HepG2 (cell line): ENCODE measurements around the gene TUBB3. TPM values are rescaled to one million over a fixed set of nuclear protein-coding genes. Genes with fewer than 3 reads are reported as not detected.

Experiments
- ADNP ChIP-seq: sonication (generic); formaldehyde crosslinking; IDR thresholded peaks from 2 replicates; pipeline ENCODE4 v1.4.0; 2020; ENCODE audit warnings: missing genetic modification reagents
- ARNT2 ChIP-seq: sonication (generic); formaldehyde crosslinking; IDR thresholded peaks from 2 replicates; pipeline ENCODE4 v1.8.0; 2022; ENCODE audit warnings: mild to moderate bottlenecking, low read depth, missing genetic modification reagents, moderate library complexity
- ATF3 ChIP-seq: sonication (generic); formaldehyde crosslinking; IDR thresholded peaks from 2 replicates; pipeline ENCODE4 v1.4.0; 2020; ENCODE audit warnings: missing genetic modification reagents
- FOXC1 ChIP-seq: sonication (generic); formaldehyde crosslinking; IDR thresholded peaks from 2 replicates; pipeline ENCODE4 v1.8.0; 2022; ENCODE audit warnings: mild to moderate bottlenecking, missing genetic modification reagents, borderline replicate concordance
- FOXK1 ChIP-seq: sonication (generic); formaldehyde crosslinking; IDR thresholded peaks from 2 replicates; pipeline ENCODE4 v1.4.0; 2020; ENCODE audit warnings: low read depth, missing genetic modification reagents, borderline replicate concordance
- GATA4 ChIP-seq: sonication (generic); IDR thresholded peaks from 2 replicates; pipeline ENCODE4 v1.6.1; 2016; ENCODE audit warnings: antibody characterized with exemption, low read depth, borderline replicate concordance
- HDAC6 ChIP-seq: fragments of 200-600 bp; sonication (generic); IDR thresholded peaks from 2 replicates; pipeline ENCODE4 v1.7.0; 2017; ENCODE audit warnings: mild to moderate bottlenecking, antibody characterized with exemption, low read length, low read depth
- HIVEP1 ChIP-seq: sonication (generic); formaldehyde crosslinking; IDR thresholded peaks from 2 replicates; pipeline ENCODE4 v1.4.0; 2020; ENCODE audit warnings: mild to moderate bottlenecking, missing genetic modification reagents
- MEF2D ChIP-seq: sonication (generic); formaldehyde crosslinking; IDR thresholded peaks from 2 replicates; pipeline ENCODE4 v1.5.1; 2020; ENCODE audit warnings: mild to moderate bottlenecking, missing genetic modification reagents
- MXD1 ChIP-seq: sonication (generic); formaldehyde crosslinking; IDR thresholded peaks from 2 replicates; pipeline ENCODE4 v1.4.0; 2020; ENCODE audit warnings: mild to moderate bottlenecking, missing genetic modification reagents
- NRL ChIP-seq: sonication (generic); formaldehyde crosslinking; IDR thresholded peaks from 2 replicates; pipeline ENCODE4 v1.5.0; 2020; ENCODE audit warnings: missing genetic modification reagents, mild to moderate bottlenecking, moderate library complexity, borderline replicate concordance
- REST ChIP-seq, 2 experiments: IDR thresholded peaks; 2 replicates each; pipeline ENCODE4 v1.6.1; 2011 to 2012; ENCODE audit warnings: low read length in 2 of 2, borderline replicate concordance in 1 of 2, low read depth in 1 of 2, mild to moderate bottlenecking in 1 of 2, moderate library complexity in 1 of 2
- RFX3 ChIP-seq: IDR thresholded peaks from 2 replicates; pipeline ENCODE4 v1.6.1; 2016; ENCODE audit warnings: missing biosample characterization, missing genetic modification reagents
- SPEN ChIP-seq: sonication (generic); formaldehyde crosslinking; IDR thresholded peaks from 2 replicates; pipeline ENCODE4 v1.5.1; 2020; ENCODE audit warnings: low read depth, mild to moderate bottlenecking, missing genetic modification reagents
- TEAD2 ChIP-seq: sonication (generic); formaldehyde crosslinking; IDR thresholded peaks from 2 replicates; pipeline ENCODE4 v1.9.0; 2021; ENCODE audit warnings: missing genetic modification reagents
- ZNF264 ChIP-seq: sonication (generic); formaldehyde crosslinking; IDR thresholded peaks from 2 replicates; pipeline ENCODE4 v1.4.0; 2020; ENCODE audit warnings: missing genetic modification reagents
- ZNF720 ChIP-seq: sonication (generic); formaldehyde crosslinking; IDR thresholded peaks from 2 replicates; pipeline ENCODE4 v1.4.0; 2020; ENCODE audit warnings: missing genetic modification reagents
- ZNF781 ChIP-seq: sonication (generic); formaldehyde crosslinking; IDR thresholded peaks from 2 replicates; pipeline ENCODE4 v1.5.1; 2020; ENCODE audit warnings: borderline replicate concordance, mild to moderate bottlenecking, missing genetic modification reagents; ENCODE audit errors: not compliant biosample characterization
- polyA plus RNA-seq, 8 experiments: library from polyadenylated mRNA; depleted of rRNA in 3 of 8; stranded (reverse) in 7 of 8; unstranded in 1 of 8; fragments of >200 nt; fragmentation: Illumina TruSeq in 4 of 8; extraction: Trizol in 4 of 8; gene quantifications; 2 replicates each; pipeline versions ENCODE4 v1.2.1 to v1.2.3, GENCODE V29; 2011 to 2016; ENCODE audit warnings: low read depth in 4 of 8, missing spikeins in 1 of 8, mixed read lengths in 1 of 8; ENCODE audit not compliant: insufficient read depth in 1 of 8
- total RNA-seq, 5 experiments: library from RNA; depleted of rRNA; stranded (reverse); fragments of >200 nt; fragmentation: Illumina TruSeq; extraction: Trizol; gene quantifications; 2 replicates each; pipeline ENCODE4 v1.2.3, GENCODE V29; 2016; ENCODE audit warnings: low read depth in 1 of 5
- TF ChIP-seq, protein P1 (sequence below): sonication (generic); formaldehyde crosslinking; IDR thresholded peaks from 2 replicates; pipeline ENCODE4 v1.8.0; 2022; ENCODE audit warnings: missing genetic modification reagents, mild to moderate bottlenecking, inconsistent platforms, borderline replicate concordance
- TF ChIP-seq, protein P2 (sequence below): sonication (generic); formaldehyde crosslinking; IDR thresholded peaks from 2 replicates; pipeline ENCODE4 v1.5.0; 2020; ENCODE audit warnings: missing genetic modification reagents, mild to moderate bottlenecking, borderline replicate concordance

The TUBB3 gene
- total and polyA plus RNA-seq, 2 of the 13 experiments (the other 11 are each of a cell fraction or from before 2014, with no cell fraction given): 110 to 185 TPM

- no peak for TF ChIP-seq HDAC6
- TF ChIP-seq, protein P1, sequence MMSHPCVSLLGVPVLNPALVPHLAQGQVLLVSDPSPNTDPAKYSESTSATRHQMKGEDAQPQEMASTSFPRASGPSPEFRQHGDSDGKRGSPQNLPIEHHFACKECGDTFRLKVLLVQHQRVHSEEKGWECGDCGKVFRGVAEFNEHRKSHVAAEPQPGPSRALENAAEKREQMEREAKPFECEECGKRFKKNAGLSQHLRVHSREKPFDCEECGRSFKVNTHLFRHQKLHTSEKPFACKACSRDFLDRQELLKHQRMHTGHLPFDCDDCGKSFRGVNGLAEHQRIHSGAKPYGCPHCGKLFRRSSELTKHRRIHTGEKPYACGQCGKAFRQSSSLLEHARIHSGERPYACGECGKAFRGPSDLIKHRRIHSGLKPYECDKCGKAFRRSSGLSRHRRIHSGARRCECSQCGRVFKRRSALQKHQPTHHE: 0 out of 2 replicates have a peak, but pooled peaks have one; percentile 25
- TF ChIP-seq SPEN: no peak
- TF ChIP-seq ZNF781 (CRISPR knock-in tag): no peak
- TF ChIP-seq GATA4: no peak
- TF ChIP-seq REST (IDR thresholded peaks at IDR 0.05; ENCODE audit: borderline replicate concordance in 1 of 2, low read depth in 1 of 2, low read length in 2 of 2): peak in 1 of 2 experiments; percentile 90; a peak in 2 of 4 replicates
- no peak for TF ChIP-seq TEAD2
- TF ChIP-seq ZNF264 (CRISPR knock-in tag): no peak
- TF ChIP-seq RFX3 (CRISPR knock-in tag): peak; percentile 80
- TF ChIP-seq, protein P2, sequence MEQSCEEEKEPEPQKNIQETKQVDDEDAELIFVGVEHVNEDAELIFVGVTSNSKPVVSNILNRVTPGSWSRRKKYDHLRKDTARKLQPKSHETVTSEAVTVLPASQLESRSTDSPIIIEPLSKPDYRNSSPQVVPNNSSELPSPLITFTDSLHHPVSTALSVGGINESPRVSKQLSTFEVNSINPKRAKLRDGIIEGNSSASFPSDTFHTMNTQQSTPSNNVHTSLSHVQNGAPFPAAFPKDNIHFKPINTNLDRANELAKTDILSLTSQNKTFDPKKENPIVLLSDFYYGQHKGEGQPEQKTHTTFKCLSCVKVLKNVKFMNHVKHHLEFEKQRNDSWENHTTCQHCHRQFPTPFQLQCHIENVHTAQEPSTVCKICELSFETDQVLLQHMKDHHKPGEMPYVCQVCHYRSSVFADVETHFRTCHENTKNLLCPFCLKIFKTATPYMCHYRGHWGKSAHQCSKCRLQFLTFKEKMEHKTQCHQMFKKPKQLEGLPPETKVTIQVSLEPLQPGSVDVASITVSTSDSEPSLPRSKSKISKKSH: 0 out of 2 replicates have a peak, but pooled peaks have one; percentile 26
- peak; percentile 48; the same call in 1 of the 2 replicates for TF ChIP-seq MXD1
- no peak for TF ChIP-seq NRL (CRISPR knock-in tag)
- no peak for TF ChIP-seq ADNP
- no peak for TF ChIP-seq HIVEP1 (CRISPR knock-in tag)
- TF ChIP-seq FOXK1: 0 out of 2 replicates have a peak, but pooled peaks have one; percentile 17
- TF ChIP-seq FOXC1 (CRISPR knock-in tag): peak; percentile 28; the same call in 1 of the 2 replicates
- TF ChIP-seq ARNT2 (CRISPR knock-in tag): 0 out of 2 replicates have a peak, but pooled peaks have one; percentile 58
- TF ChIP-seq ATF3: no peak
- no peak for TF ChIP-seq MEF2D (CRISPR knock-in tag)
- TF ChIP-seq ZNF720 (CRISPR knock-in tag): no peak
Measured at GRCh38 chr16:89924297-89924924, 1.3 kb downstream of the TUBB3 start (continued).
